Esophagus squamous epithelium (tissue), 5 donors: Measurements from ENCODE around the gene EPHA4. TPM values are rescaled to one million over a fixed set of nuclear protein-coding genes. Genes with fewer than 3 reads are reported as not detected.

ENCODE experiments used
- DNase-seq: peaks from one replicate; lab custom pipeline; 2025; lab: John Stamatoyannopoulos, UW
- H3K27ac ChIP-seq, 4 donors: fragments of 200-600 bp; sonication (generic); one replicate each; pipeline ENCODE4 v1.5.1; 2016 to 2019; ENCODE audit warnings: mild to moderate bottlenecking in 1 of 4
- H3K27me3 ChIP-seq, 4 donors: fragments of 200-600 bp; sonication (generic); 1 replicate in 3 of 4; 2 replicates in 1 of 4; pipeline versions ENCODE4 v1.5.1 to v1.6.0; 2017 to 2021; ENCODE audit warnings: antibody characterized with exemption in 1 of 4
- H3K36me3 ChIP-seq, 3 donors: fragments of 200-600 bp; sonication (generic); one replicate each; pipeline ENCODE4 v1.5.1; 2016 to 2019
- H3K4me1 ChIP-seq, 3 donors: fragments of 200-600 bp; sonication (generic); one replicate each; pipeline ENCODE4 v1.5.1; 2017 to 2019
- H3K4me3 ChIP-seq, 4 donors: fragments of 200-600 bp; sonication (generic); 1 replicate in 3 of 4; 2 replicates in 1 of 4; pipeline ENCODE4 v1.5.1; 2016 to 2019; ENCODE audit warnings: mild to moderate bottlenecking in 2 of 4, moderate library complexity in 1 of 4
- H3K9me3 ChIP-seq, 3 donors: fragments of 200-600 bp; sonication (generic); one replicate each; pipeline ENCODE4 v1.5.1; 2016 to 2019
- POLR2A ChIP-seq, 4 donors: fragments of 450-650 bp; IDR thresholded peaks; one replicate each; pipeline ENCODE4 v1.6.1; 2017; ENCODE audit warnings: antibody characterized with exemption in 4 of 4, mild to moderate bottlenecking in 4 of 4, moderate library complexity in 3 of 4
- WGBS, 2 donors: methylation state at CpG; one replicate each; pipeline ENCODE4 v1.1.5; 2018; 5-methylcytosine and 5-hydroxymethylcytosine counted together
- intact Hi-C: fragments of 100-400 bp; cut with DNase I; formaldehyde crosslinking; loops from one replicate; pipeline ENCODE4 v1.15.0; 2022
- total RNA-seq, 4 donors: library from RNA; depleted of rRNA; stranded (reverse); fragments of >200 nt; gene quantifications; one replicate each; pipeline ENCODE4 v1.1.0, GENCODE V29; 2016
- TF ChIP-seq, protein P1 (sequence below), 6 experiments: fragments of 450-650 bp in 4 of 6; fragments of 200-600 bp in 2 of 6; sonication (generic) in 2 of 6; IDR thresholded peaks; one replicate each; pipeline ENCODE4 v1.5.1; 2016 to 2019; ENCODE audit warnings: antibody characterized with exemption in 6 of 6, mild to moderate bottlenecking in 4 of 6, moderate library complexity in 4 of 6
- donor health status: DM: yes; HTN: yes; CAD: no.

Gene EPHA4
- total RNA-seq, 4 donors from 2014 or later, result 5.9 to 30.3 (median 25.2) TPM

GRCh38 chr2:221397187-221397586 is 174.9 kb downstream of the EPHA4 start:
- H3K9me3 ChIP-seq, result no peaks in the 10 kb centered on the region
- H3K4me3 ChIP-seq, result no peak overlapping the region
- TF ChIP-seq, protein P1, sequence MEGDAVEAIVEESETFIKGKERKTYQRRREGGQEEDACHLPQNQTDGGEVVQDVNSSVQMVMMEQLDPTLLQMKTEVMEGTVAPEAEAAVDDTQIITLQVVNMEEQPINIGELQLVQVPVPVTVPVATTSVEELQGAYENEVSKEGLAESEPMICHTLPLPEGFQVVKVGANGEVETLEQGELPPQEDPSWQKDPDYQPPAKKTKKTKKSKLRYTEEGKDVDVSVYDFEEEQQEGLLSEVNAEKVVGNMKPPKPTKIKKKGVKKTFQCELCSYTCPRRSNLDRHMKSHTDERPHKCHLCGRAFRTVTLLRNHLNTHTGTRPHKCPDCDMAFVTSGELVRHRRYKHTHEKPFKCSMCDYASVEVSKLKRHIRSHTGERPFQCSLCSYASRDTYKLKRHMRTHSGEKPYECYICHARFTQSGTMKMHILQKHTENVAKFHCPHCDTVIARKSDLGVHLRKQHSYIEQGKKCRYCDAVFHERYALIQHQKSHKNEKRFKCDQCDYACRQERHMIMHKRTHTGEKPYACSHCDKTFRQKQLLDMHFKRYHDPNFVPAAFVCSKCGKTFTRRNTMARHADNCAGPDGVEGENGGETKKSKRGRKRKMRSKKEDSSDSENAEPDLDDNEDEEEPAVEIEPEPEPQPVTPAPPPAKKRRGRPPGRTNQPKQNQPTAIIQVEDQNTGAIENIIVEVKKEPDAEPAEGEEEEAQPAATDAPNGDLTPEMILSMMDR (IDR thresholded peaks at IDR 0.05), result no peak
- no peak for TF ChIP-seq POLR2A (IDR thresholded peaks at IDR 0.05)
- H3K27me3 ChIP-seq, result no peaks in the 10 kb centered on the region
- intact Hi-C loops, result no loop called here
- H3K36me3 ChIP-seq, result no peaks in the 10 kb centered on the region
- DNase-seq, result no peak
- no peak overlapping the region for H3K27ac ChIP-seq
- 36 to 40% methylated on average over 1 of the region's 1 CpG for WGBS, 2 donors
- H3K4me1 ChIP-seq, result no peaks in the 10 kb centered on the region

GRCh38 chr2:221392228-221392881 is 179.7 kb downstream of the EPHA4 start:
- Histone ChIP-seq H3K9me3 (no peaks in the 10 kb centered on the region), H3K27me3 (no peaks in the 10 kb centered on the region), H3K27ac (no peak overlapping the region), H3K36me3 (no peaks in the 10 kb centered on the region), H3K4me1 (no peaks in the 10 kb centered on the region), H3K4me3 (no peak overlapping the region)
- intact Hi-C loops, result no loop called here
- DNase-seq, result no peak
- 76 to 82% methylated on average over 5 of the region's 5 CpGs for WGBS, 2 donors
- TF ChIP-seq, protein P1 (IDR thresholded peaks at IDR 0.05), result no peak
- no peak for TF ChIP-seq POLR2A (IDR thresholded peaks at IDR 0.05)

- Histone ChIP-seq H3K4me3 (no peak overlapping the region), H3K4me1 (no peaks in the 10 kb centered on the region), H3K36me3 (no peaks in the 10 kb centered on the region), H3K27ac (no peak overlapping the region), H3K27me3 (no peaks in the 10 kb centered on the region), H3K9me3 (no peaks in the 10 kb centered on the region)
- intact Hi-C loops, result no loop called here
- no peak for DNase-seq
- 63 to 80% methylated on average over 4 of the region's 4 CpGs for WGBS, 2 donors
- TF ChIP-seq, protein P1 (IDR thresholded peaks at IDR 0.05), result no peak
- TF ChIP-seq POLR2A (IDR thresholded peaks at IDR 0.05), result no peak
These were observed 181.2 kb downstream of the EPHA4 start for GRCh38 chr2:221390878-221391277.

DNA sequence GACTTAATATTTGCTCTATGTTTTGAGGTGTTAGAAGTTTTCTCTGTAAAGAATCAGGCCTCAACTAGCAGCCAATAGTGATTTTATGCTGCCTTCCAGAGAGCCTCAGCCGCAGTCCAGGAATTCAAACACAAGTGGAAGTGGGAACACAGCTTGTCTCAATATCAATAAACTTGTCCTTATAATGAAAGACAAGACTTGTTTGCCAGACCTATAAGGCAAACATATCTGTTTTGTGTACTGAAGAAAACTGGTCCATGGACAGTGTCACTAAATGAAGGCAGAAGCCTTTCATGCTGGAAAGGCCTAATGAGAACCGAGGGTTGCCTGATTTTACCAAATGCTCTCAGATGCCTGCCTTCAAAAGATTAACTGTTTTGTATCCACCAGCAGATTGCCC is 182.2 kb downstream of the EPHA4 start:
- H3K27ac ChIP-seq, result no peak overlapping the region
- TF ChIP-seq, protein P1 (IDR thresholded peaks at IDR 0.05), result no peak
- TF ChIP-seq POLR2A (IDR thresholded peaks at IDR 0.05), result no peak
- no peaks in the 10 kb centered on the region for H3K4me1 ChIP-seq
- DNase-seq, result no peak
- H3K27me3 ChIP-seq, result no peaks in the 10 kb centered on the region
- WGBS, 2 donors, result 79 to 94% methylated on average over 2 of the region's 2 CpGs
- H3K9me3 ChIP-seq, result no peaks in the 10 kb centered on the region
- intact Hi-C loops, result no loop called here
- H3K36me3 ChIP-seq, result no peaks in the 10 kb centered on the region
- no peak overlapping the region for H3K4me3 ChIP-seq

DNA sequence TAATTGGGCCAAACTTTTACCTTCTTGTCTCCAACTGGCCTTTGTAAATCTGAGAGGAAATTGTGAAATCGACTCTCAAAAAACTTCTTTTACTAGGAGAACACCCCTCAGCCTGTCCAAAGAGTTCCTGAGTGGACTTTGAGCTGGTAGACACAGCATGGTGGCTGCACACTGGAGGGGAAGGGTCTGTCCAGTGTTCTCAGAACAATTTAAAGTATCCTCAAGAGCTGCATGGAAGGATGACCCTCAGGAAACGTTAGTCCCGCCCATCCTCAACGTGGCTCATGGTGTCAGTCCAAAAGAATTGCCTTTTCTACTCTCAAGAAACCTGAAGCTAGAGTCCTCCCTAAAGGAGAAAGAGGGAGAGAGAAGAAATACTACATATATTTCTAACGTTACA is 182.7 kb downstream of the EPHA4 start:
- Histone ChIP-seq H3K27me3 (no peaks in the 10 kb centered on the region), H3K27ac (no peak overlapping the region), H3K9me3 (no peaks in the 10 kb centered on the region), H3K4me3 (no peak overlapping the region), H3K4me1 (no peaks in the 10 kb centered on the region), H3K36me3 (no peaks in the 10 kb centered on the region)
- DNase-seq, result no peak
- 67 to 79% methylated on average over 5 of the region's 5 CpGs for WGBS, 2 donors
- TF ChIP-seq POLR2A (IDR thresholded peaks at IDR 0.05), result no peak
- TF ChIP-seq, protein P1 (IDR thresholded peaks at IDR 0.05), result no peak
- intact Hi-C loops, result no loop called here
